SK-N-SH (cell line): ENCODE results near the gene P2RX4. TPM values are rescaled to one million over a fixed set of nuclear protein-coding genes. Genes with fewer than 3 reads are reported as not detected.
"Not testable (repeated sequence)": the region's sequence is repeated elsewhere in the genome, so short reads cannot be mapped to it uniquely, and the experiment has no call there.

Source experiments
- CTCF ChIA-PET: fragments of 300-600, 350-600 bp; formaldehyde crosslinking; extraction: SDS; loops from one replicate; lab custom pipeline; 2021; lab: Yijun Ruan, JAX
- POLR2A ChIA-PET: fragments of 350-600 bp; sonication (Branson Sonifier 250); formaldehyde crosslinking; extraction: SDS; loops from one replicate; lab custom pipeline; 2020; ENCODE audit warnings: antibody characterized with exemption, inconsistent platforms; lab: Yijun Ruan, JAX
- DNase-seq: peaks from one replicate; pipeline ENCODE4 v3.0.0; 2012
- H2AFZ ChIP-seq: fragments of 200-600 bp; sonication (generic); 2 replicates; pipeline ENCODE4 v1.8.1; 2016; ENCODE audit warnings: antibody characterized with exemption, mild to moderate bottlenecking, low read depth
- H3F3A ChIP-seq: fragments of 200-600 bp; sonication (generic); replicated peaks from 2 replicates; pipeline ENCODE3; 2016; ENCODE audit warnings: antibody characterized with exemption, mild to moderate bottlenecking; ENCODE audit not compliant: insufficient read depth
- H3K27ac ChIP-seq, 2 experiments: fragments of 200-500 bp in 1 of 2; fragments of 200-600 bp in 1 of 2; sonication (Bioruptor generic) in 1 of 2; sonication (generic), shearing (Covaris generic) in 1 of 2; 2 replicates each; pipeline versions ENCODE4 v1.5.1 to v1.6.1; 2014 to 2016; ENCODE audit warnings: low read depth in 2 of 2, inconsistent platforms in 1 of 2, low read length in 1 of 2, mild to moderate bottlenecking in 1 of 2, mixed read lengths in 1 of 2
- H3K27me3 ChIP-seq: fragments of 200-600 bp; sonication (generic), shearing (Covaris generic); 2 replicates; pipeline ENCODE4 v1.6.1; 2016; ENCODE audit warnings: mixed run types; ENCODE audit not compliant: insufficient read depth
- H3K36me3 ChIP-seq, 2 experiments: fragments of 200-500 bp in 1 of 2; fragments of 200-600 bp in 1 of 2; sonication (Bioruptor generic) in 1 of 2; sonication (generic) in 1 of 2; replicated peaks in 1 of 2; 2 replicates each; pipeline versions ENCODE3 to v1.5.1; 2014 to 2016; ENCODE audit warnings: low read length in 1 of 2, mild to moderate bottlenecking in 1 of 2; ENCODE audit not compliant: insufficient read depth in 2 of 2, control insufficient read depth in 1 of 2
- H3K4me1 ChIP-seq, 2 experiments: fragments of 200-500 bp in 1 of 2; fragments of 200-600 bp in 1 of 2; sonication (Bioruptor generic) in 1 of 2; sonication (generic), shearing (Covaris generic) in 1 of 2; 2 replicates each; pipeline versions ENCODE4 v1.5.1 to v1.6.1; 2014 to 2016; ENCODE audit warnings: low read depth in 1 of 2, low read length in 1 of 2, mixed run types in 1 of 2; ENCODE audit not compliant: insufficient read depth in 2 of 2, control insufficient read depth in 1 of 2
- H3K4me2 ChIP-seq: fragments of 200-600 bp; sonication (generic), shearing (Covaris generic); 2 replicates; pipeline ENCODE4 v1.6.1; 2017; ENCODE audit warnings: mixed run types
- H3K4me3 ChIP-seq, 2 experiments: fragments of 200-500 bp in 1 of 2; fragments of 200-600 bp in 1 of 2; sonication (Bioruptor generic) in 1 of 2; sonication (generic), shearing (Covaris generic) in 1 of 2; 2 replicates each; pipeline versions ENCODE4 v1.5.1 to v1.8.1; 2014 to 2016; ENCODE audit warnings: low read depth in 2 of 2, inconsistent platforms in 1 of 2, low read length in 1 of 2, mild to moderate bottlenecking in 1 of 2, mixed read lengths in 1 of 2, moderate library complexity in 1 of 2
- H3K79me2 ChIP-seq: fragments of 200-600 bp; sonication (generic); 2 replicates; pipeline ENCODE4 v1.8.1; 2017; ENCODE audit warnings: mild to moderate bottlenecking; ENCODE audit not compliant: insufficient read depth
- H3K9ac ChIP-seq: fragments of 200-600 bp; sonication (generic); 2 replicates; pipeline ENCODE4 v1.6.1; 2017; ENCODE audit warnings: mixed run types
- H3K9me2 ChIP-seq: fragments of 200-600 bp; sonication (generic); 2 replicates; pipeline ENCODE4 v1.6.1; 2017; ENCODE audit warnings: mixed run types
- H3K9me3 ChIP-seq: fragments of 200-600 bp; sonication (generic); 2 replicates; pipeline ENCODE4 v1.6.1; 2017; ENCODE audit warnings: mixed run types, mild to moderate bottlenecking, moderate library complexity
- H4K20me1 ChIP-seq: fragments of 200-600 bp; sonication (generic); 2 replicates; pipeline ENCODE4 v1.6.1; 2017; ENCODE audit warnings: mild to moderate bottlenecking, mixed run types; ENCODE audit not compliant: insufficient read depth
- FOXJ3 ChIP-seq: sonication (generic); formaldehyde crosslinking; IDR thresholded peaks from 2 replicates; pipeline ENCODE4 v1.5.1; 2020; ENCODE audit warnings: mild to moderate bottlenecking, missing genetic modification reagents
- NRF1 ChIP-seq: IDR thresholded peaks from 2 replicates; pipeline ENCODE4 v1.6.1; 2012; ENCODE audit warnings: low read depth, mild to moderate bottlenecking, low read length
- PBX3 ChIP-seq: IDR thresholded peaks from 2 replicates; pipeline ENCODE4; 2012
- RAD21 ChIP-seq: IDR thresholded peaks from 2 replicates; pipeline ENCODE4 v1.6.1; 2012; ENCODE audit warnings: mild to moderate bottlenecking, low read length
- RCOR1 ChIP-seq: fragments of 150-350 bp; IDR thresholded peaks from 2 replicates; pipeline ENCODE4 v1.6.1; 2017; ENCODE audit warnings: antibody characterized with exemption, low read length
- SMC3 ChIP-seq: IDR thresholded peaks from 2 replicates; pipeline ENCODE4 v1.6.1; 2012; ENCODE audit warnings: low read depth, low read length, improper control_type of control experiment
- TCF12 ChIP-seq: IDR thresholded peaks from 2 replicates; pipeline ENCODE4 v1.4.0; 2012
- USF2 ChIP-seq: fragments of 150-350 bp; IDR thresholded peaks from 2 replicates; pipeline ENCODE4 v1.6.1; 2017; ENCODE audit warnings: antibody characterized with exemption, low read length, low read depth, borderline replicate concordance
- YY1 ChIP-seq: IDR thresholded peaks from 2 replicates; pipeline ENCODE4 v1.4.0; 2012; ENCODE audit warnings: low read depth, mild to moderate bottlenecking
- WGBS: methylation state at CpG from one replicate; pipeline ENCODE4 v1.1.6; 2017; ENCODE audit warnings: low lambda C conversion rate; 5-methylcytosine and 5-hydroxymethylcytosine counted together
- polyA plus RNA-seq, 3 experiments: library from polyadenylated mRNA; depleted of rRNA; stranded (reverse); fragments of >200 nt; gene quantifications; 2 replicates each; pipeline ENCODE4 v1.2.3, GENCODE V29; 2012

The P2RX4 gene
- polyA plus RNA-seq, 1 of the 3 experiments (the other 2 are of a cell fraction) = 32.2 TPM

- WGBS = 91% methylated on average over 7 of the region's 7 CpGs
- CTCF ChIA-PET = no interaction called here
Observed at GRCh38 chr12:121205491-121205890, 4.4 kb upstream of the P2RX4 start.

GRCh38 chr12:121208571-121208970, 1.4 kb upstream of the P2RX4 start:
- H3K4me3 ChIP-seq, H3K36me3 ChIP-seq, H3K9me3 ChIP-seq, H4K20me1 ChIP-seq, H3K79me2 ChIP-seq, H3K4me2 ChIP-seq, H3K9ac ChIP-seq, DNase-seq, H3F3A ChIP-seq, POLR2A ChIA-PET, H3K27me3 ChIP-seq, H3K4me1 ChIP-seq, H3K9me2 ChIP-seq, H3K27ac ChIP-seq, H2AFZ ChIP-seq: not testable (repeated sequence)
- CTCF ChIA-PET = interaction anchor here (1.3 kb wide), 1 partner anchor 96 kb away, joined by 4 read pairs; no protein-coding TSS in a partner anchor
- 97% methylated on average over 10 of the region's 10 CpGs for WGBS

More at GRCh38 chr12:121205491-121205890, 4.4 kb upstream of the P2RX4 start:
- H3K9me3 ChIP-seq = no peaks in the 10 kb centered on the region
- H3K9ac ChIP-seq = no peak overlapping the region
- no peak for DNase-seq
- no peaks in the 10 kb centered on the region for H3K36me3 ChIP-seq
- H3F3A ChIP-seq = no peaks in the 10 kb centered on the region
- no peak overlapping the region for H3K4me2 ChIP-seq
- no peak overlapping the region for H3K27ac ChIP-seq
- H3K9me2 ChIP-seq = no peaks in the 10 kb centered on the region
- POLR2A ChIA-PET = no interaction called here
- no peaks in the 10 kb centered on the region for H3K79me2 ChIP-seq
- no peak overlapping the region for H2AFZ ChIP-seq
- H4K20me1 ChIP-seq = no peaks in the 10 kb centered on the region
- TF ChIP-seq PBX3 (no peak), TCF12 (no peak), NRF1 (no peak), FOXJ3 (CRISPR knock-in tag) (no peak), SMC3 (no peak), RAD21 (no peak), USF2 (no peak)
- peaks cover 0 to 13% of the 10 kb centered on the region in 2 experiments; a peak in 2 of 4 replicates for H3K4me1 ChIP-seq
- H3K4me3 ChIP-seq = no peak overlapping the region
- 0 out of 2 replicates have a peak, but pooled peaks cover 6% of the 10 kb centered on the region for H3K27me3 ChIP-seq

GRCh38 chr12:121209221-121209620, 708 bp upstream of the P2RX4 start:
- H2AFZ ChIP-seq = peak overlapping the region; percentile 94; the same call in 1 of the 2 replicates
- no peaks in the 10 kb centered on the region for H3K79me2 ChIP-seq
- TF ChIP-seq PBX3 = no peak
- no peak for TF ChIP-seq FOXJ3 (CRISPR knock-in tag)
- TF ChIP-seq RCOR1 = no peak
- no peak for TF ChIP-seq YY1
- peak overlapping the region; percentile 60 to 73; a peak in 2 of 4 replicates for H3K4me3 ChIP-seq
- DNase-seq = no peak
- H4K20me1 ChIP-seq = no peaks in the 10 kb centered on the region
- H3K36me3 ChIP-seq = peaks cover 0 to 6% of the 10 kb centered on the region in 2 experiments
- H3K9ac ChIP-seq = no peak overlapping the region
- WGBS = 100% methylated on average over 5 of the region's 15 CpGs
- no peaks in the 10 kb centered on the region for H3K27me3 ChIP-seq
- no peaks in the 10 kb centered on the region for H3F3A ChIP-seq
- H3K9me3 ChIP-seq = no peaks in the 10 kb centered on the region
- ChIA-PET POLR2A (no interaction called here), CTCF (interaction anchor here (1.3 kb wide), 1 partner anchor 97 kb away, joined by 4 read pairs; no protein-coding TSS in a partner anchor)
- peak overlapping the region; percentile 84; the same call in 1 of the 2 replicates for H3K4me2 ChIP-seq
- no peak overlapping the region; a peak in 1 of 4 replicates for H3K27ac ChIP-seq
- peaks cover under 1 to 9% of the 10 kb centered on the region in 2 experiments; a peak in 2 of 4 replicates for H3K4me1 ChIP-seq
- no peaks in the 10 kb centered on the region for H3K9me2 ChIP-seq
